ENCODE data around the gene TULP4. TPM values are rescaled to one million over a fixed set of nuclear protein-coding genes. Genes with fewer than 3 reads are reported as not detected.
"Not testable (repeated sequence)": the region's sequence is repeated elsewhere in the genome, so short reads cannot be mapped to it uniquely, and the experiment has no call there.

Gene TULP4
- total RNA-seq, 2 donors from 2014 or later, result 19.5 to 20.8 TPM

GRCh38 chr6:158468666-158469065, 156.4 kb downstream of the TULP4 start:
- Mint-ChIP-seq H3K9me3 (no peaks in the 10 kb centered on the region), H3K27me3 (ENCODE audit: low read depth) (no peaks in the 10 kb centered on the region), H3K4me3 (no peak overlapping the region), H3K4me1 (ENCODE audit: low read depth) (no peaks in the 10 kb centered on the region), H3K36me3 (ENCODE audit: insufficient read depth in 2 of 2) (no peaks in the 10 kb centered on the region), H3K27ac (no peak overlapping the region)
- DNase-seq, result no peak
- ATAC-seq (replicated peaks in 1 of 2), result no peak

DNA sequence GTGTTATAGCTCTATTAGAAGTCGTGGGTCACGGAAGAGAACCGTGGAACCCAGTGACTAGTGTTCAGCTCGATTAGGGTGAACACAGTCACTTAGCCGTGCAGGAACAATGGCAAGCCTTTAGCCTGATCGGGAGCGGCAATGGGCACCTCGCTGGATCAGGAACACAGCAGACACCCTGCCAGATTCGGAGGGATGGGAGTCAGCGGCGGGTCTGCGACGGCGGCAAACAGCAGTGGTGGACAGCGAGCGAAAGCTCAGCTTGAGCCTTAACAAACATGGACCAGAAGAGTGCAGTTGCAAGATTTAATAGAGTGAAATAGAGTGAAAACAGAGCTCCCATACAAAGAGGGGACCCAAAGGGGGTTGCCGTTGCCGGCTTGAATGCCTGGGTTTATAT, 157.8 kb downstream of the TULP4 start:
- ATAC-seq (replicated peaks in 1 of 2); H3K4me1 Mint-ChIP-seq (ENCODE audit: low read depth); H3K36me3 Mint-ChIP-seq (ENCODE audit: insufficient read depth in 2 of 2); H3K27me3 Mint-ChIP-seq (ENCODE audit: low read depth); H3K9me3 Mint-ChIP-seq; H3K27ac Mint-ChIP-seq; DNase-seq; H3K4me3 Mint-ChIP-seq: not testable (repeated sequence)

DNA sequence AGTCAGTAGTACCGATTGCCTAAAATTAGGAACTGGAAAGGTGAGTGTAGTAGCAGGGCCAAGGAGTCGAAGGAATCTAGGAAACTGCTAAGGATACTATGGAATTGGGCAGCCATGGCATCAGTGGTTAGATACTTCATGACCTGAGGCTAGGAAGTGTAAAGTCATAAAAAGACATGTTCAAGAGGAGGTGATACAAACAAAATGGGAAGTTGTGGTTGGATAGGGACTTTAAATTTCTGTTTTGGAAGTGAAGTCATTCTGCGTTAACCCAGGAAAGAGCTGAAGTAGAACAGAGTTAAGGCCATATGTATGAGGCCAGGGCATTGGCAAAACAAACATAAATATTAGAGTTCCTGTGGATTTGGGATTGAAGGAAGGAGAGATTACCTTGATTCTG, 159.1 kb downstream of the TULP4 start:
- H3K27me3 Mint-ChIP-seq (ENCODE audit: low read depth), result no peaks in the 10 kb centered on the region
- H3K4me1 Mint-ChIP-seq (ENCODE audit: low read depth), result peaks cover 6% of the 10 kb centered on the region
- H3K27ac Mint-ChIP-seq, result no peak overlapping the region

GRCh38 chr6:158472447-158472846, 160.2 kb downstream of the TULP4 start:
- DNase-seq, result no peak
- Mint-ChIP-seq H3K27me3 (ENCODE audit: low read depth) (no peaks in the 10 kb centered on the region), H3K4me3 (no peak overlapping the region), H3K36me3 (ENCODE audit: insufficient read depth in 2 of 2) (peaks cover 0 to 6% of the 10 kb centered on the region in 2 donors), H3K9me3 (no peaks in the 10 kb centered on the region), H3K27ac (no peak overlapping the region), H3K4me1 (ENCODE audit: low read depth) (peaks cover 6% of the 10 kb centered on the region)
- ATAC-seq (replicated peaks in 1 of 2), result no peak

More for the DNA sequence above, 159.1 kb downstream of the TULP4 start:
- ATAC-seq (replicated peaks in 1 of 2) (no peak), DNase-seq (no peak)
- Mint-ChIP-seq H3K36me3 (ENCODE audit: insufficient read depth in 2 of 2) (peaks cover 0 to 1% of the 10 kb centered on the region in 2 donors), H3K4me3 (no peak overlapping the region), H3K9me3 (no peaks in the 10 kb centered on the region)

DNA sequence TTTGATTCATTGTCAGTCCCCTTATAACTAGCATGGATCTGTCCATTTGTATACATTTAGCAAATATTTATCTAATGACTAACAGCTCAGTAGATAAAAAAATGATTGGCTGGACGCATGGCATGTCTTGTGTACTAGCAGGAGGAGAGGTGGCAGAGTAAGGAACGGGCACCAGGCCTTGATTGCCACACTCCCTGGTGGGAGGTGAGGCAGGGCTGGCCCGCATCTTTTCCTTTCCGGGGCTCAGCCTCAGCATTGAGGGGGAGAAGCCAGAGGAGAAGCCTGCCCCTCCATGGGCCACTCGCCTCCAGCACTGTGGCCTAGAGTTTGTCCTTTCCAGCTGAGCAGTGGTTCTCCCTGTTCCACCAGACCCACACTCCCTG, 162.7 kb downstream of the TULP4 start:
- Mint-ChIP-seq H3K4me1 (ENCODE audit: low read depth) (peaks cover 6% of the 10 kb centered on the region), H3K36me3 (ENCODE audit: insufficient read depth in 2 of 2) (peaks cover 0 to 6% of the 10 kb centered on the region in 2 donors), H3K27me3 (ENCODE audit: low read depth) (no peaks in the 10 kb centered on the region), H3K27ac (no peak overlapping the region), H3K4me3 (no peak overlapping the region), H3K9me3 (no peaks in the 10 kb centered on the region)
- ATAC-seq (replicated peaks in 1 of 2) (no peak), DNase-seq (no peak)

DNA sequence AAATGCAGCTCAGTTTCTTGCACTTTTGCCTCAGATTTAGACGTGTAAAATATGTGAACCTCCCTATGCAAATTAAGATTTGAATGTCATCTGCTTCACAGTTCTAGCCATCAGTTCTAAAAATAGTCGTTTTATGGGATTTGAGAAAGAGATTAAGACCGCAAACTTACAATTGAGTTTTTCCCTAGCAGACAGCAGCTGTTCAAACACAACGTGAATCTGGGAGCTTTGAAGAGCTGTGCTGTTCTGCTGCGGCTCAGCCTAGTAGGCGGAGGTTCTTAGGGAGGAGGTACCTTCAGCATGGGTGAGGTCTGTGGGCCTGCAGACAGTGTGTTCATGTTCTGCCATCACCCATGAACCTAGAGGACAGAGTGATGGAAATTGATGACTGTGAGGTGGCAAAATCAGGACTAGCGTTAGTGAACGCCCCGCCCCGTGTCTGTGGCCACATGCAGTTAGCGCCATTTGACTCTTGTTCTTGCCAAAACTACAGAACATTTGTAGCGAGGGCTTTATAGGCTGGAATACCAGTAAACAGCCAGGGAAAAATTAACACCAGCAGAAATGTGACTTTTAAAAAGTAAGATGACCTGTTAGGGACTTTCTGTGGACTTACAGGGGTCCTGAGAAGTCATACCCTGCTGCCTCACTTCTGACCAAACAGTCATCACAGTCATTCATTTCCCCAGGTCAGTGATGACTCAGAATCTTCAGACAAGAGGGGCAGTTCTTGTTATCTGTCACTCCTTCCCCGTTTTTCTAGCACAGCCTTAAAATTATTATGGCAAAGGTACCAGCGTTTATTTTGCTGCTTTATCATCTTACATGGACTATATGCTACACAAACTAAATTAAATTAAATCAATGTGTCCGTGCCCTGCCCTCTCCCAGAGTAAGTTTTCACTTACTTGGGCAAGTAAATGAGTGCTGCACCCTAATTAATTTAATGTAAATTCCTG, 163.4 kb downstream of the TULP4 start:
- Mint-ChIP-seq H3K27ac (no peak overlapping the region), H3K9me3 (no peaks in the 10 kb centered on the region), H3K4me1 (ENCODE audit: low read depth) (peaks cover 6% of the 10 kb centered on the region), H3K36me3 (ENCODE audit: insufficient read depth in 2 of 2) (peaks cover 0 to 6% of the 10 kb centered on the region in 2 donors), H3K27me3 (ENCODE audit: low read depth) (no peaks in the 10 kb centered on the region), H3K4me3 (no peak overlapping the region)
- ATAC-seq (replicated peaks in 1 of 2), result peak in 1 of 2 donors; percentile 48
- DNase-seq, result no peak

GRCh38 chr6:158476389-158476788, 164.1 kb downstream of the TULP4 start:
- Mint-ChIP-seq H3K27ac (no peak overlapping the region), H3K4me3 (no peak overlapping the region), H3K36me3 (ENCODE audit: insufficient read depth in 2 of 2) (peaks cover 0 to 11% of the 10 kb centered on the region in 2 donors), H3K4me1 (ENCODE audit: low read depth) (peaks cover 6% of the 10 kb centered on the region), H3K9me3 (no peaks in the 10 kb centered on the region), H3K27me3 (ENCODE audit: low read depth) (no peaks in the 10 kb centered on the region)
- no peak for DNase-seq
- no peak for ATAC-seq (replicated peaks in 1 of 2)

- ATAC-seq (replicated peaks in 1 of 2); DNase-seq; H3K27me3 Mint-ChIP-seq (ENCODE audit: low read depth); H3K4me3 Mint-ChIP-seq; H3K4me1 Mint-ChIP-seq (ENCODE audit: low read depth); H3K9me3 Mint-ChIP-seq; H3K27ac Mint-ChIP-seq: not testable (repeated sequence)
- peaks cover 0 to 13% of the 10 kb centered on the region in 2 donors for H3K36me3 Mint-ChIP-seq (ENCODE audit: insufficient read depth in 2 of 2)
Measured at GRCh38 chr6:158477722-158478121, 165.5 kb downstream of the TULP4 start.

GRCh38 chr6:158480989-158481388, 168.7 kb downstream of the TULP4 start:
- no peak for DNase-seq
- Mint-ChIP-seq H3K36me3 (ENCODE audit: insufficient read depth in 2 of 2) (peaks cover 0 to 13% of the 10 kb centered on the region in 2 donors), H3K27ac (no peak overlapping the region), H3K27me3 (ENCODE audit: low read depth) (no peaks in the 10 kb centered on the region), H3K4me3 (no peak overlapping the region), H3K4me1 (ENCODE audit: low read depth) (no peaks in the 10 kb centered on the region), H3K9me3 (no peaks in the 10 kb centered on the region)
- no peak for ATAC-seq (replicated peaks in 1 of 2)

DNA sequence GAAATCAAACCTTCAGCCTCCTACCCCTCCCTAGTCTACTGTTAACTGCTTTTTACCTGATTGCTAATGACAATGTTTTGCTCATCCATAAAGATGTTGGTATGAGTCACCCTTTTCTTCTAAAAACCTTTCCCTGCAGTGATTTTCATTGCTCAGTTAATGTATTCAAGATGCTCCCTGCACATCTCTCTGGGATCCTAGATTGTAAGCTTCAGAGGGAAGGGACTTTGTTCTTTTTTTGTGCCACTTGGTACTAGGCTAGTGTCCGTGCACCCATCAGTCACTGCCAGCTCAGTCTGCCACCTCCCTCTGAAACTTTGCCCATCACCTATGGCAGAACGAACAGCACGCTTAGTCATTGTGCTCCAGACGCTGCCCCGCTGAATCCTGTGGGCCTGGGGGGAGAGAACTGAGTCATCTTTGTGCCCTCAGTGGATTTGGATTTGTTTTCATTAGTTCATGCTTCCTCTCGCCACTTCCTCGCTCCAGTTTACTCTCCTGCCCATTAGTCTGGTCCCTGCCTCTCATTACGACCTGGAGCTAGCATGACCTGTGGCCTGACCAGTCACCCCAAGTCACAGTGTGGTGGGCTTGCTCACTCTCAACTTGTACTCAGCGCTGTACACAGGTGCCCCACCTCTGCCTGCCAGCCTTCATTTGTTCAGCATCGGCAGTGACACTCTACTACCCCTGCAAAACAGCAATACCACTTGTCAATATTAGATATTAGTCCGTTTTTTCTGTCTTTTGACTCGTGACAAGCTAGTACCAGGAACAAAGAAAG, 169.6 kb downstream of the TULP4 start:
- peaks cover 0 to 7% of the 10 kb centered on the region in 2 donors for H3K36me3 Mint-ChIP-seq (ENCODE audit: insufficient read depth in 2 of 2)
- H3K27ac Mint-ChIP-seq, result no peak overlapping the region
- peak; percentile 25 to 44 for ATAC-seq (replicated peaks in 1 of 2)
- no peaks in the 10 kb centered on the region for H3K27me3 Mint-ChIP-seq (ENCODE audit: low read depth)
- no peaks in the 10 kb centered on the region for H3K9me3 Mint-ChIP-seq
- no peak overlapping the region for H3K4me3 Mint-ChIP-seq
- no peaks in the 10 kb centered on the region for H3K4me1 Mint-ChIP-seq (ENCODE audit: low read depth)
- DNase-seq, result no peak

GRCh38 chr6:158485431-158485830, 173.2 kb downstream of the TULP4 start:
- DNase-seq (no peak), ATAC-seq (replicated peaks in 1 of 2) (no peak)
- Mint-ChIP-seq H3K27ac (no peak overlapping the region), H3K4me1 (ENCODE audit: low read depth) (peaks cover 12% of the 10 kb centered on the region), H3K36me3 (ENCODE audit: insufficient read depth in 2 of 2) (peaks cover 0 to 7% of the 10 kb centered on the region in 2 donors), H3K27me3 (ENCODE audit: low read depth) (no peaks in the 10 kb centered on the region), H3K9me3 (no peaks in the 10 kb centered on the region), H3K4me3 (no peak overlapping the region)

DNA sequence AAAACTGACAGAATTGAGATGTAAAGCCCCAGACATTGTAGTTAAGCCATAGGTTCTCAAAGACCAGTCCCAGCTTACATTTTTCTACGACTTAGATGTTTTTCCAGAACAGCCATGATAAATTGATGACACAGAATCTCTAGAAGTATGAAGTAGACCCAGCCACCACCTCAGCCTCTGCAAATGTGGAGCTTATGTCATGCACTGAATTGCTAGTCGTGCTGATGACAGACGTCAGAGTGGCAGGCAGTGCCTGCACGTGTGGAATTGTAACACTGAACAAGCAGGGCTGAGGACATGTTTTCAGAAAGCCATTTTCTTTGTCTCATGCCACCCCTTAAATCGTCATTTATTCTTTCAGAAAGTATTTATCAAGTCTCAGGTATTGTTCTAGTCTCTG, 175.2 kb downstream of the TULP4 start:
- H3K9me3 Mint-ChIP-seq, result no peaks in the 10 kb centered on the region
- no peaks in the 10 kb centered on the region for H3K27me3 Mint-ChIP-seq (ENCODE audit: low read depth)
- no peak overlapping the region for H3K27ac Mint-ChIP-seq
- H3K4me1 Mint-ChIP-seq (ENCODE audit: low read depth), result peaks cover 12% of the 10 kb centered on the region
- no peak for DNase-seq
- no peaks in the 10 kb centered on the region for H3K36me3 Mint-ChIP-seq (ENCODE audit: insufficient read depth in 2 of 2)
- no peak for ATAC-seq (replicated peaks in 1 of 2)
- H3K4me3 Mint-ChIP-seq, result no peak overlapping the region

DNA sequence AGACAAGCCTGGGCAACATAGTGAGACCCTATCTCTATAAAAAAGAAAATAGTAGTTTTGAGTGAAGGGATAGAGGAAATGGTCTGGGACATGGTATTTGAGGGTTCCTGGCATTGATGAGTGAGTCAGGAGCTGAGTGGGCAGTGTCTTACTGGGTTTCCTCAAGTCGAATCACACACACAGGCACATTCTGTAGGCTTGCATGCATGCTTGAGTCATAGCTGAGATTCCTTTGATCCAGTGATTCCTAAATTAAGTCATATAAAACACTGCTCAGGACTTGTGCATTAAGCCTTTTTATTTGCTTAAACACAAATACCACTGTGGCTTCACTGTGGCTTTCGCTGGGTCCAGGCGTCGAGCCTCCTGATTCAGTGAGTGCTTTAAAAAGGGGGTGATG, 175.8 kb downstream of the TULP4 start:
- Mint-ChIP-seq H3K27me3 (ENCODE audit: low read depth) (no peaks in the 10 kb centered on the region), H3K27ac (no peak overlapping the region)

More for the DNA sequence above, 175.8 kb downstream of the TULP4 start:
- no peaks in the 10 kb centered on the region for H3K9me3 Mint-ChIP-seq
- H3K4me3 Mint-ChIP-seq, result no peak overlapping the region
- DNase-seq (no peak), ATAC-seq (replicated peaks in 1 of 2) (peak; percentile 62 to 73)
- H3K36me3 Mint-ChIP-seq (ENCODE audit: insufficient read depth in 2 of 2), result no peaks in the 10 kb centered on the region
- peaks cover 12% of the 10 kb centered on the region for H3K4me1 Mint-ChIP-seq (ENCODE audit: low read depth)
